ENCODE results near the gene HDAC8.

DNA sequence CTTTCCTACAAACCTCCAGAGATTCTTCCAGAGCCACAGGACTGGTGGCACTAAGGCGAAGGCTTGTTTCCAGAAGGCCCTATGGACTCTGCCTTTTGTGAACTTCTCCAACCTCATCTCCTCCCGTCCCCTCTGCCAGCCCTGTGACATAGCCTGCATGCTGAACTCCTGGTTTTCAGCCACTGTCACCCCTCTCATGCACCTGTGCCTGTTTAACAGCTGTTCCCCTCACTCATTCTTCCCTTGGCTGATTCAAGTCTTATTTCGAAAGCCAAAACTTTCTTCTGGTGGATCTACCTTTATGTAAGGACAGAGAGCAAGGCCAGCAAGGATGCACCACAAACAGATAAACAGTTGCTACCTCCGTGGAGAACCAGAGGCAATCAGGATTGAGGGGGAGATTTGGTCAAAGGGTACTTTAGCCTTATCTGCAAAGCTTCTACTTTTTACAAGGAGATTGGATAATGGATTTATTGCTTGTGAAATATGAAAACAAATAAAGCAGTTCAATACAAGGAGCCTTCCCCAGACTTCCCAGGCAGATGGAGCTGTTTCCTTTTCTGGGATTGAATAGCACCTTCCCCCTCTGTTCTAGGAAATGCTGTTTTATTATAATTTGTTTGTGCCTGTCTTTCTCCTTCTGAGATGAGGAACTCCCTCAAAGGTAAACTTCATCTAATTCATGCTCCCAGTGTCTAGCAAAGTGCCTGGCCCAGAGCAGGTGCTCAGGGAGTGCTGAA lies 272.6 kb downstream of the HDAC8 start:
- TF ChIP-seq EP300 (IDR thresholded peaks at IDR 0.05), result no peak
- TF ChIP-seq, protein P1, sequence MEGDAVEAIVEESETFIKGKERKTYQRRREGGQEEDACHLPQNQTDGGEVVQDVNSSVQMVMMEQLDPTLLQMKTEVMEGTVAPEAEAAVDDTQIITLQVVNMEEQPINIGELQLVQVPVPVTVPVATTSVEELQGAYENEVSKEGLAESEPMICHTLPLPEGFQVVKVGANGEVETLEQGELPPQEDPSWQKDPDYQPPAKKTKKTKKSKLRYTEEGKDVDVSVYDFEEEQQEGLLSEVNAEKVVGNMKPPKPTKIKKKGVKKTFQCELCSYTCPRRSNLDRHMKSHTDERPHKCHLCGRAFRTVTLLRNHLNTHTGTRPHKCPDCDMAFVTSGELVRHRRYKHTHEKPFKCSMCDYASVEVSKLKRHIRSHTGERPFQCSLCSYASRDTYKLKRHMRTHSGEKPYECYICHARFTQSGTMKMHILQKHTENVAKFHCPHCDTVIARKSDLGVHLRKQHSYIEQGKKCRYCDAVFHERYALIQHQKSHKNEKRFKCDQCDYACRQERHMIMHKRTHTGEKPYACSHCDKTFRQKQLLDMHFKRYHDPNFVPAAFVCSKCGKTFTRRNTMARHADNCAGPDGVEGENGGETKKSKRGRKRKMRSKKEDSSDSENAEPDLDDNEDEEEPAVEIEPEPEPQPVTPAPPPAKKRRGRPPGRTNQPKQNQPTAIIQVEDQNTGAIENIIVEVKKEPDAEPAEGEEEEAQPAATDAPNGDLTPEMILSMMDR (IDR thresholded peaks at IDR 0.05), result no peak
- no peak for TF ChIP-seq POLR2A (IDR thresholded peaks at IDR 0.05)

All from stomach (tissue), 4 donors.